NCI-H128 (cell line): Measurements from ENCODE around the gene COL23A1.

Experiments used
- DNase-seq: peaks from one replicate; lab custom pipeline; 2025; ENCODE audit not compliant: unreplicated experiment; lab: John Stamatoyannopoulos, UW

Gene COL23A1

GRCh38 chr5:178350361-178351220 lies 239.6 kb downstream of the COL23A1 start:
- no peak for DNase-seq

- no peak for DNase-seq
These were observed 240.4 kb downstream of the COL23A1 start for GRCh38 chr5:178349625-178350353.

- no peak for DNase-seq
These were observed 241.1 kb downstream of the COL23A1 start for GRCh38 chr5:178349075-178349511.

GRCh38 chr5:178348356-178349074 lies 241.7 kb downstream of the COL23A1 start:
- DNase-seq = no peak

- DNase-seq = no peak
These were observed 242.2 kb downstream of the COL23A1 start for GRCh38 chr5:178347956-178348355.

GRCh38 chr5:178346607-178347334 lies 243.4 kb downstream of the COL23A1 start:
- DNase-seq = no peak

- no peak for DNase-seq
These were observed 246.9 kb downstream of the COL23A1 start for GRCh38 chr5:178343306-178343705.

- no peak for DNase-seq
These were observed 248.4 kb downstream of the COL23A1 start for GRCh38 chr5:178341851-178342140.

- DNase-seq = no peak
These were observed 248.9 kb downstream of the COL23A1 start for GRCh38 chr5:178341091-178341850.

GRCh38 chr5:178340637-178341036 lies 249.6 kb downstream of the COL23A1 start:
- no peak for DNase-seq

GRCh38 chr5:178340187-178340586 lies 250.0 kb downstream of the COL23A1 start:
- DNase-seq = no peak

- DNase-seq = no peak
These were observed 250.9 kb downstream of the COL23A1 start for GRCh38 chr5:178339272-178339671.

- no peak for DNase-seq
These were observed 251.4 kb downstream of the COL23A1 start for GRCh38 chr5:178338750-178339144.

- DNase-seq = no peak
These were observed 252.0 kb downstream of the COL23A1 start for GRCh38 chr5:178338126-178338749.

GRCh38 chr5:178337334-178337741 lies 252.9 kb downstream of the COL23A1 start:
- no peak for DNase-seq

GRCh38 chr5:178336889-178337288 lies 253.3 kb downstream of the COL23A1 start:
- no peak for DNase-seq

GRCh38 chr5:178335302-178336030 lies 254.7 kb downstream of the COL23A1 start:
- no peak for DNase-seq

GRCh38 chr5:178334861-178335260 lies 255.3 kb downstream of the COL23A1 start:
- DNase-seq = no peak

GRCh38 chr5:178333821-178334481 lies 256.2 kb downstream of the COL23A1 start:
- DNase-seq = no peak
